Erythroblast (primary cell): ENCODE measurements around the gene ABHD1.

ENCODE experiments used
- DNase-seq, 2 experiments: peaks; one replicate each; lab custom pipeline; 2025; lab: John Stamatoyannopoulos, UW
- GATA1 ChIP-seq: IDR thresholded peaks from 2 replicates; pipeline ENCODE4 v1.6.1; 2011; ENCODE audit warnings: low read depth, mild to moderate bottlenecking, control low read depth, low read length, moderate library complexity
- POLR2A ChIP-seq: IDR thresholded peaks from 2 replicates; pipeline ENCODE4 v1.6.1; 2011; ENCODE audit warnings: mild to moderate bottlenecking, low read length

Gene ABHD1

DNA sequence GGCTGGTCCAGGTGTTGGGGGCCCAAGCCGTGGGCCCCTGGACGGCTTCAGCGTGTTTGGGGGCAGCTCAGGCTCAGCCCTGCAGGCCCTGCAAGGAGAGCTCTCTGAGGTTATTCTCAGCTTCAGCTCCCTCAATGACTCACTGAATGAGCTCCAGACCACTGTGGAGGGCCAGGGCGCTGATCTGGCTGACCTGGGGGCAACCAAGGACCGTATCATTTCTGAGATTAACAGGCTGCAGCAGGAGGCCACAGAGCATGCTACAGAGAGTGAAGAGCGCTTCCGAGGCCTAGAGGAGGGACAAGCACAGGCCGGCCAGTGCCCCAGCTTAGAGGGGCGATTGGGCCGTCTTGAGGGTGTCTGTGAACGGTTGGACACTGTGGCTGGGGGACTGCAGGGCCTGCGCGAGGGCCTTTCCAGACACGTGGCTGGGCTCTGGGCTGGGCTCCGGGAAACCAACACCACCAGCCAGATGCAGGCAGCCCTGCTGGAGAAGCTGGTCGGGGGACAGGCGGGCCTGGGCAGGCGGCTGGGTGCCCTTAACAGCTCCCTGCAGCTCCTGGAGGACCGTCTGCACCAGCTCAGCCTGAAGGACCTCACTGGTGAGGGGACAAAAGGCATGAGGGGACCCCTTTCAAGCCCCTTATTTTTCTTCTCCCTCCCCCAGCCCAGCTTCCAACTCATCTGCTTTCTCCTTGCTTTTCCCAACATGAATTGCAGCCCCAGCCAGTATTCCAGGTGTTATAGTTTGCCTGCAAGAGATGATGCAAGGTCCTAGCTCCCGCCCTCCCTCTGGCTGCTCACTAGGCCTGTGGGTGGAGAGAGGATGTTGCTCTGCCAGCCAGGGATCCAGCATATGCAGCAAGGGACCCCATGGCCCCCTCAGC is 40.0 kb upstream of the ABHD1 start:
- no peak for TF ChIP-seq GATA1
- no peak for TF ChIP-seq POLR2A
- no peak for DNase-seq

DNA sequence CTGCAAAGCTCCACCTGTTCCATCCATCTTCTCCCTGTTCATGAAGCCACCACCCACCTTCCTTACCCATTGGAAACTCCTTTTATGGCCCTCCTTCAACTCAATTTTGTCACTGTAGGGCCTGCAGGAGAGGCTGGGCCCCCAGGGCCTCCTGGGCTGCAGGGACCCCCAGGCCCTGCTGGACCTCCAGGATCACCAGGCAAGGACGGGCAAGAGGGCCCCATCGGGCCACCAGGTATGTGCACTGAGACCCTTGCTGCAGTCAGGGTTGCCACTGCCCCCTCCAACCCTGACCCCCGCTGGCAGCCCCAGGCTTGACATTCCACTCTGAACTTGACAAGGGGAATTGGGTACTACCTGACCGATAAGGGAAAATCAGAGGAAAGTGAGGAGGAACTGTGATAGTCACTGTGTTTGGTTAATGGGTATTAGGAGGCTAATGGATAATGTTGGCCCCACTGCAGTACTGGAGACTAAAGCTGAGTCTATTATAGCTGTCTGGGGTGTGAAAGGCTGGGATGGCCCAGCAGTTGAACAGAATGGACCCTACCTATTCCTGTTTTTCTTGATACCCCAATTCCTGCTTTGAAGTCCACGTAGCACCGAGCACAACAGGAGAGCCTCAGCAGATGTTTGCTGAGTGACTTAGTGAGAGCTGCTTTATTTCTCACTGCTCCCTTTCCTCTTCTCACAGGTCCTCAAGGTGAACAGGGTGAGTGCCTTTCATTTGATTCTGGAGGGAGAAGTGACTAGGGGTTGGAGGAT is 39.1 kb upstream of the ABHD1 start:
- no peak for DNase-seq
- TF ChIP-seq POLR2A (no peak), GATA1 (no peak)

DNA sequence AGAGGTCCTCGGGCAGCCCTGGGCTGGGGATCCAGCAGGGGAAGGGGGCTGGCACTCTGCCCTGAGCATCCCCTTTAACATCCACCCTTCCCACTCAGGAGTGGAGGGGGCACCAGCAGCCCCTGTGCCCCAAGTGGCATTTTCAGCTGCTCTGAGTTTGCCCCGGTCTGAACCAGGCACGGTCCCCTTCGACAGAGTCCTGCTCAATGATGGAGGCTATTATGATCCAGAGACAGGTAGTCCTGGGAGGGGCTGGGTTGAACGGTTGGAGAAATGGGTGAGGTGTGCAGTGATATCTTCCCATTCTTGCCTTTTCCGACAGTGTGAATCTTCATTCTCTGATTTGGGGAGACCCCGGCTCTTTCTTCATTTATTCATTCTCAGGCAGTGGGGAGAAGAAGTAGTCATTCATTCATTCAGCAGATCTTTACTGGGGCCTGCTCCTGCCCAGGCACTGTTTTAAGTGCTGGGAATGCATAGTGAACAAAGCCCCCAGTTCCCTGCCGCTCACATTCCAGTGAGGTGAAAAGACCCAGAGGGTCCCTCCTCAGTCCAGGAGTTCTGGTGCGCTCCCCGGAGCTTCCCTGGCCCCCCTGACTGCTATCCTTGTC is 38.4 kb upstream of the ABHD1 start:
- TF ChIP-seq GATA1: no peak
- TF ChIP-seq POLR2A: no peak
- no peak for DNase-seq

DNA sequence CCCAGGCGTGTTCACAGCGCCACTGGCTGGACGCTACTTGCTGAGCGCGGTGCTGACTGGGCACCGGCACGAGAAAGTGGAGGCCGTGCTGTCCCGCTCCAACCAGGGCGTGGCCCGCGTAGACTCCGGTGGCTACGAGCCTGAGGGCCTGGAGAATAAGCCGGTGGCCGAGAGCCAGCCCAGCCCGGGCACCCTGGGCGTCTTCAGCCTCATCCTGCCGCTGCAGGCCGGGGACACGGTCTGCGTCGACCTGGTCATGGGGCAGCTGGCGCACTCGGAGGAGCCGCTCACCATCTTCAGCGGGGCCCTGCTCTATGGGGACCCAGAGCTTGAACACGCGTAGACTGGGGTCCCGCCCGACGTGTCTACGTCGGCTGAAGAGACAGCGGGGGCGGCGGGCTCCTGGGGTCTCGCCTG is 37.9 kb upstream of the ABHD1 start:
- DNase-seq: peak; percentile 76 to 78
- TF ChIP-seq GATA1 (no peak), POLR2A (peak; percentile 50)

DNA sequence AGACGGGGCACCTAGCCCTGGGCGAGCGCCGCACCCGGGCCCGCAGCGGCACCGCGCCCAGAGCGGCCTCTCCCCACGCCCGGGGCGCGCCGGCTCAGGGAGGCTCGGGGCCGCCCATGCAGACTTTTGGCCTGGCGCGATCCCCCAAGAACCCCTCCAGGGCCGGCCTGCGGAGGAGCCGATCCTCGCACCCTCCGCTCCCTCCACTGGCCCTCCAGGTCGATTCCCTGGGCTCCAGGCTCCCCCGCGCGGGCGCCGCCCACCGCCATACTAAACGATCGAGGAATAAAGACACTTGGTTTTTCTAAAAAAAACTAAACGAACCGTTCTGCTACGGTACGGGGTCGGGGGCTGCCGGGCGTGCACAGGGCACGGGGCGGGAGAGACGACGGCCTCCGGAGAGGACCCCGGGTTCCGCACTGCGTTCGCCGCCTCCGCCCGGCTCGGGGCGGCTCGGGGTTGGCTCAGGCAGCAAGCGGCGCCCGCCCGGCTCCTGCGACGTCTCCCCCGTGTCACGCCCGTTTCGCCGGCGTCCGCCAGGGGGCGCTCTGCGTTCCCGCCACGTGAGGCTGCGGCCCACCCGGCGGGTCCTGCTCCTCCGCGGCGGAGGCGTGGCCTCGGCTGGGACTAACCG is 37.4 kb upstream of the ABHD1 start:
- peak; percentile 57 for TF ChIP-seq POLR2A
- TF ChIP-seq GATA1: no peak
- DNase-seq: peak; percentile 95 to 97

DNA sequence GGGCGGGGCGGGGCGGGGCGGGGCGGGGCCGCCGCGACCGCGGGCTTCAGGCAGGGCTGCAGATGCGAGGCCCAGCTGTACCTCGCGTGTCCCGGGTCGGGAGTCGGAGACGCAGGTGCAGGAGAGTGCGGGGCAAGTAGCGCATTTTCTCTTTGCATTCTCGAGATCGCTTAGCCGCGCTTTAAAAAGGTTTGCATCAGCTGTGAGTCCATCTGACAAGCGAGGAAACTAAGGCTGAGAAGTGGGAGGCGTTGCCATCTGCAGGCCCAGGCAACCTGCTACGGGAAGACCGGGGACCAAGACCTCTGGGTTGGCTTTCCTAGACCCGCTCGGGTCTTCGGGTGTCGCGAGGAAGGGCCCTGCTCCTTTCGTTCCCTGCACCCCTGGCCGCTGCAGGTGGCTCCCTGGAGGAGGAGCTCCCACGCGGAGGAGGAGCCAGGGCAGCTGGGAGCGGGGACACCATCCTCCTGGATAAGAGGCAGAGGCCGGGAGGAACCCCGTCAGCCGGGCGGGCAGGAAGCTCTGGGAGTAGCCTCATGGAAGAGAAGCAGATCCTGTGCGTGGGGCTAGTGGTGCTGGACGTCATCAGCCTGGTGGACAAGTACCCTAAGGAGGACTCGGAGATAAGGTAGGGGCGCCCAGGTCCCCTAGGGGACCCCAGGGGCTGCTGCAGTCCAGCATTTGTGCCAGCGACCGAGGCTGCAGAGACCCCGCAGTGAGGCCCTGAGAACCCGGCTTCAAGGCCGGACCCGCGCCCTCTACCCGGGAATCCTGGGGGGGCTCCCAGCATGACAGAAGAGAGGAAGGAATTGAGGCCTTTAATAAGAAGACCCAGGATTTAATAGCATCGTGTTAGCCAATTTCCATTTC is 36.7 kb upstream of the ABHD1 start, which contains the start of gene KHK:
Gene KHK (plus strand): TSS at position 49 of the 870 bp plus-strand sequence. CDS start 488 bp downstream, at position 537.
- peak in 1 of 2 experiments; percentile 41 for DNase-seq
- no peak for TF ChIP-seq POLR2A
- TF ChIP-seq GATA1: no peak

DNA sequence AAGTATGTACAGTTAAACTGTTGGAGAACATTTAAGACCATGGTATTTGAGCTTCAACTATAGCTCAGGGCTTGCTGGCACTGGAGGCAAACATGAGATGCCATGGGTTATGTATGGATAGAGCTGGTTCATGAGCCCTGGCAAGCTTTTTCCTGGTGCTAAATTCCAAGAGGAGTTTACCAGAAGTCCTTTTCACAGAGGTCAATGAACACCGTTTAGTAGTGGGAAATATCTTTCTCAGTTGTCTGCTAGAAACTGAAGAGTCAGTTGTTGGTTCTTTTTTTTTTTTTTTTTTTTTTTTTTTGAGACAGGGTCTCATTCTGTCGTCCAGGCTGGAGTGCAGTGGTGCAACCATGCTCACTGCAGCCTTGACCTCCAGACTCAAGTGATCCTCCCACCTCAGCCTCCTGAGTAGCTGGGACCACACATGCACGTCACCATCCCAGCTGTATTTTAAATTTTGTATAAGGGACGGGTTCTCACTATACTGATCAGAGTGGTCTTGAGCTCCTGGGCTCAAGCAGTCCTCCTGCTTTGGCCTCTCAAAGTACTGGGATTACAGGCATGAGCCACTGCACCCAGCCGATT is 35.7 kb upstream of the ABHD1 start:
- TF ChIP-seq GATA1 (no peak), POLR2A (no peak)
- DNase-seq: no peak

DNA sequence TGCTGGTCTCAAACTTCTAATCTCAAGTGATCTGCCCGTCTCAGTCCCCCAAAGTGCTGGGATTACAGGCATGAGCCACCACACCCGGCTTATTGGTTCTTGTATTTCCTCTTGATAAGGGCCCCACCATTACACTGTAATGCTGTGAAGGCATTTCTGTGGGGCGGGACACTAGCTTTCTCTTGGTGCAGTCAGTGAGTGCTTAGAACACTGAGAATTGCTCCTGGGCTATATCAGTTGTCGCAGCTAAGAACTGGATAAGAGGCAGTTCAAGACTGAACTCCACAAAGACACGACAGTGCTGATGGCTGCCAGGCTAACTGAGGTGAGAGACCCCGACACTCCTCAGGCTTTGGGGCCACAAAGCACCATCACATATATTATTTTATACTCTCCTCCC is 35.0 kb upstream of the ABHD1 start:
- DNase-seq: peak; percentile 45 to 61
- TF ChIP-seq POLR2A: no peak

DNA sequence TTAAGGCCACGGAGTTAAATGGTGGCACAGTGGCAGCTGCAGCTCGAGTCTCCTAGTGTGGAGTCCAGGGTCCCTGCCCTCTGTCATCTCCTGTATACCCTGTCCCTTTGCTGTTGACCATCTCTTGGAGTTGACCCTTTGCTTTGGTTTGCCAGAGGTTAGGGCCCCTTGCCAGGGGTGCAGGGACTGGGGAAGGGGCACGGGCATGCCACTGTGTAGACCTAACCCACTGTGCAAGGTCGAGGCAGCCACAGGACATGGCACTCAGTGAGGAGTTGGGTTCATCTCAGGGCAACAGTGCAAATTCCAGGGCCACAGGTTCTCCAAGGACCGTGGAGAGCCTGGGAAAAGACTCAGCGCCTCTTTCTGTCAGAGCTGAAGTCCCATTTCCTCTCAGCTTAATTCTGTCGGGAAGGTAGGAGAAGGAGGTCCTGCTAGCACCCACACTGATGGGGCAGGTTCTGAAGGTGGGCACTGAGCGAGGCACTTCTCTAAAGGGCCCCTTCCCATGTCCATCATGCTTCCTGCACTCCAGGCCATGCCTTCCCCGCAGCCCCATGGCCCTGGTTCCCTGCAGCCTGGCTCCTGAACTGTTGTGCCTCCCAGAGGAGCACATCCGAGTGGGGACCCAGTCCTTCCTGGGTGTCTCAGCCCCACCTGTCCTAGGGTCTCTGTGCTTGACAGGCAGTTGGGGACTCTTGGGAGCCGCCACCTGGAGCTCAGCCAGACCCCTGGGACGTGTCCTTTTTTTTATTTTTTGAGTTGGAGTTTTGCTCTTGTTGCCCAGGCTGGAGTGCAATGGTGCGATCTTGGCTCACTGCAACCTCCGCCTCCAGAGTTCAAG is 34.3 kb upstream of the ABHD1 start:
- no peak for DNase-seq
- TF ChIP-seq POLR2A: no peak
- no peak for TF ChIP-seq GATA1

DNA sequence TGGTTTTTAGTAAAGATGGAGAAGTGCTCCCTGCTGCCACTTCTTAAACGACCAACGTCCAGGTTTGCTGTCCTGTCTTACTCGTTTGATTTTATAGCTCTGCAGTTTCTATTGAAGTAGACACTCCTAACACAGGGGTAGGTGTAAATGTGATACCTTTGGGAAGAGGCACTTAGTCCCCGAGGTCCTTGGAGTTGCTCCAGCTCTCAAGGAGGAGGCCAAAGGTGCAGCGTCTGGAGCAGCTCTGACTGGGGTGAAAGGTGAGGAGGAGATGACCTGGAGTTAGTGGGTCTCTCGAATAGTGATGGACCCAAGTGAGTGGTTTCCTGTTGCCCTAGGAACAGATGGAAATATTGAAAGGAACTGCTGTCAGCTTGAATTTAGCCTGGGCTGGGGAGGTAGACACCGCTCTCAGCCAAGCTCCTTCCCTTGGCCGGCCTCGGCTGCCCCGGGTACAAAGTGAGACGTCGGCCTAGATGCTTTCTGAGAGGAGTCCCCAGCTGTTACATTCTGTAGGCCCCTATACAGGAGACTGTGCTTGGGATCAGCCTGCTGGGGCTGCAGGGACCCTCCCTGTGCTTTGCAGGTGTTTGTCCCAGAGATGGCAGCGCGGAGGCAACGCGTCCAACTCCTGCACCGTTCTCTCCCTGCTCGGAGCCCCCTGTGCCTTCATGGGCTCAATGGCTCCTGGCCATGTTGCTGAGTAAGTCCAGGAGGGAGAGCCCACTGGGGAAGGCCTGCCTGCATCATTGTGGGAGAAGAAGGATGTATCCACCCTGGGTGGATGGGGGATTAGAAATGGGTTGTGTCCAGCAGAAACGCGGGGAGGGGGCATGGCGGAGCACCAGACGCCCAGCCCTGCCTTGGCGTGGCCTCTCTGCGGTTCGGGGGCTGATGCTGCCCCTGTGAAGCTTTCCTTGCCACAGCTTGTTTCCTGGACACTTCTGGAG is 31.6 kb upstream of the ABHD1 start:
- no peak for DNase-seq
- TF ChIP-seq POLR2A: no peak
- no peak for TF ChIP-seq GATA1

DNA sequence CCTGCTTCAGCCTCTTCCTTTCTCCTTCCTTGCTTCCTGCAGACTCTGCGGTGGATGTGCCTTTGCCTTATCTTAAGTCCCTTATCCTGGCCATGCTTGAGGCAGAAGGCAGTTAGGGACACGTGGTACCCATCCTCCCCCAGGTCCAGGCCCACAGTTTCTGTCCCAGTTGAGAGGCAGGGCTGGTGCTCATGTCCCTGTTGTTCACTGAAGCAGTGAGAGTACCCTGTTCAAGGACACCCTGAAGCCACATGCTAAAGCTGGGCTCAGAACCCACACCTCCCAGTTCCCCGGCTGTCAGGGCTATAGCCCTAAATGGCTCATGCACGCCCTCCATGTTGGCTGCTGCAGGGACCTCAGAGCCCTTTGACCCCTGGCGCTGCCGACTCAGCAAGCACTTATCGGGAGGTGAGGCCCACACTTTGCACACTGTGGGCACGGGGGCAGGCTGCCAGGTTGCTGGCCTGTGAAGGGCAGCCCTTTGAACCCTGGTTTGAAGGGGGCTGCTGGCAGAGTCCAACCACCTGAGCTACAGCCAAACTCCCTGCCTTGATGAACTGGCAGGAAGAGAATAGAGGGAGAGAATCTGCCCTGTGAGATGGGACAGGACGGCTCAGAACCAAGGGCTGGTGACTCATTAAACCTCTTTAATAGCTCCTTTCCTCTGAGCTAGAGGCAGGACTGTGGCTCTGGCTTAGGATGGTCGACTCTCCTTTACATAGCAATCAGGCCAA is 30.8 kb upstream of the ABHD1 start:
- DNase-seq: peak in 1 of 2 experiments; percentile 38
- TF ChIP-seq GATA1: no peak
- TF ChIP-seq POLR2A: no peak
